ENCODE data around the gene ZXDC. TPM values are rescaled to one million over a fixed set of nuclear protein-coding genes. Genes with fewer than 3 reads are reported as not detected.

Gene ZXDC
- total and polyA plus RNA-seq, 9 of the 15 experiments (the other 6 are each of a cell fraction or from before 2014, with no cell fraction given) = 0.59 to 13.4 (median 7.3) TPM

GRCh38 chr3:126446791-126447190, 28.9 kb downstream of the ZXDC start:
- no peak overlapping the region for H3K4me3 ChIP-seq
- no peaks in the 10 kb centered on the region for H3K79me2 ChIP-seq (ENCODE audit: control insufficient read depth, insufficient read depth, low read length)
- FAIRE-seq (no peak), ATAC-seq (no peak), DNase-seq (ENCODE audit: extremely low read depth in 1 of 4, low spot score in 3 of 4) (no peak)
- in situ Hi-C loops (cut with MboI) (no loop called here), intact Hi-C loops (cut with micrococcal nuclease) (no loop called here)
- no peaks in the 10 kb centered on the region for H3K9me3 ChIP-seq (replicated peaks; ENCODE audit: control insufficient read depth, insufficient read depth, low read depth, low read length)
- H3K27ac ChIP-seq (ENCODE audit: extremely low read depth, low read depth, low read length) = no peak overlapping the region
- H3K4me1 ChIP-seq (replicated peaks in 1 of 2; ENCODE audit: control insufficient read depth in 2 of 2, insufficient read depth in 2 of 2, low read length in 2 of 2) = no peaks in the 10 kb centered on the region
- H3K9ac ChIP-seq (ENCODE audit: insufficient read depth in 1 of 2, low read depth in 2 of 2, low read length in 2 of 2) = no peak overlapping the region
- TF ChIP-seq MEF2A (IDR thresholded peaks at IDR 0.05; ENCODE audit: control insufficient read depth, low read depth, low read length) (no peak), ESRRA (IDR thresholded peaks at IDR 0.05; ENCODE audit: borderline replicate concordance, low read depth) (no peak), IRF1 (CRISPR knock-in tag; IDR thresholded peaks at IDR 0.05; ENCODE audit: borderline replicate concordance) (no peak)
- peaks cover 25% of the 10 kb centered on the region; the same call in 2 of the 3 replicates for H3K36me3 ChIP-seq (ENCODE audit: control insufficient read depth, insufficient read depth, low read length)
- no peaks in the 10 kb centered on the region for H4K20me1 ChIP-seq (replicated peaks; ENCODE audit: control insufficient read depth, insufficient read depth, low read length)
- ChIA-PET POLR2A (interaction anchor here (1.6 to 1.7 kb wide), 2 partner anchors 13 to 25 kb away, joined by 3 to 8 read pairs; no protein-coding TSS in a partner anchor), CTCF (ENCODE audit: low intra/inter-chr PET ratio) (no interaction called here)
- no peaks in the 10 kb centered on the region for H3K9me1 ChIP-seq (ENCODE audit: control insufficient read depth, insufficient read depth, low read length)
- no TSS peak for BruUV-seq (replicated peaks)
- no peak overlapping the region for H2AFZ ChIP-seq (ENCODE audit: low read depth, low read length)
- no peaks in the 10 kb centered on the region; a peak in 1 of 5 replicates for H3K27me3 ChIP-seq (ENCODE audit: control insufficient read depth in 2 of 2, insufficient read depth in 2 of 2, low read length in 2 of 2)
- no peak overlapping the region for H3K4me2 ChIP-seq (ENCODE audit: insufficient read depth, low read length)
- WGBS (ENCODE audit: insufficient coverage, low coverage, missing lambda C conversion rate) = 100% methylated on average over 1 of the region's 2 CpGs

GRCh38 chr3:126446301-126446700, 29.4 kb downstream of the ZXDC start:
- FAIRE-seq (no peak), ATAC-seq (no peak), DNase-seq (ENCODE audit: extremely low read depth in 1 of 4, low spot score in 3 of 4) (no peak)
- no peak overlapping the region for H3K4me2 ChIP-seq (ENCODE audit: insufficient read depth, low read length)
- WGBS (ENCODE audit: insufficient coverage, low coverage, missing lambda C conversion rate) = 92% methylated on average over 8 of the region's 8 CpGs
- H3K4me3 ChIP-seq = no peak overlapping the region
- no peak overlapping the region for H3K27ac ChIP-seq (ENCODE audit: extremely low read depth, low read depth, low read length)
- H3K9me3 ChIP-seq (replicated peaks; ENCODE audit: control insufficient read depth, insufficient read depth, low read depth, low read length) = no peaks in the 10 kb centered on the region
- H4K20me1 ChIP-seq (replicated peaks; ENCODE audit: control insufficient read depth, insufficient read depth, low read length) = no peaks in the 10 kb centered on the region
- no peak overlapping the region for H3K9ac ChIP-seq (ENCODE audit: insufficient read depth in 1 of 2, low read depth in 2 of 2, low read length in 2 of 2)
- no TSS peak for BruUV-seq (replicated peaks)
- no peaks in the 10 kb centered on the region for H3K27me3 ChIP-seq (ENCODE audit: control insufficient read depth in 2 of 2, insufficient read depth in 2 of 2, low read length in 2 of 2)
- H3K79me2 ChIP-seq (ENCODE audit: control insufficient read depth, insufficient read depth, low read length) = no peaks in the 10 kb centered on the region
- H3K4me1 ChIP-seq (replicated peaks in 1 of 2; ENCODE audit: control insufficient read depth in 2 of 2, insufficient read depth in 2 of 2, low read length in 2 of 2) = no peaks in the 10 kb centered on the region
- intact Hi-C loops (cut with micrococcal nuclease) (no loop called here), in situ Hi-C loops (cut with MboI) (no loop called here)
- H3K36me3 ChIP-seq (ENCODE audit: control insufficient read depth, insufficient read depth, low read length) = peaks cover 20% of the 10 kb centered on the region; the same call in 2 of the 3 replicates
- ChIA-PET CTCF (ENCODE audit: low intra/inter-chr PET ratio) (no interaction called here), POLR2A (interaction anchor here (1.6 to 1.7 kb wide), 2 partner anchors 14 to 26 kb away, joined by 3 to 8 read pairs; no protein-coding TSS in a partner anchor)
- no peak overlapping the region for H2AFZ ChIP-seq (ENCODE audit: low read depth, low read length)
- H3K9me1 ChIP-seq (ENCODE audit: control insufficient read depth, insufficient read depth, low read length) = no peaks in the 10 kb centered on the region
- no peak for TF ChIP-seq GABPB2 (CRISPR knock-in tag; conservative IDR thresholded peaks at IDR 0.05)
- TF ChIP-seq BHLHE40 (IDR thresholded peaks at IDR 0.05; ENCODE audit: low read length) = no peak
- no peak for TF ChIP-seq ZC3H4 (CRISPR knock-in tag; IDR thresholded peaks at IDR 0.05; ENCODE audit: borderline replicate concordance)
- no peak for TF ChIP-seq ZNF175 (CRISPR knock-in tag; IDR thresholded peaks at IDR 0.05; ENCODE audit: low read depth)
- no peak for TF ChIP-seq SIN3A (IDR thresholded peaks at IDR 0.05; ENCODE audit: borderline replicate concordance in 2 of 2, control insufficient read depth in 1 of 2, low read depth in 2 of 2, low read length in 2 of 2)
- no peak for TF ChIP-seq ARID3A (IDR thresholded peaks at IDR 0.05; ENCODE audit: borderline replicate concordance, low read depth, low read length)
- no peak for TF ChIP-seq HDAC6 (IDR thresholded peaks at IDR 0.05; ENCODE audit: low read depth, low read length)
- TF ChIP-seq MLX (CRISPR knock-in tag; conservative IDR thresholded peaks at IDR 0.05) = no peak
- no peak for TF ChIP-seq ZNF583 (CRISPR knock-in tag; IDR thresholded peaks at IDR 0.05)
- TF ChIP-seq ZNF184 (CRISPR knock-in tag; IDR thresholded peaks at IDR 0.05) = no peak
